HG02610 (cell line): ENCODE data around the gene RBM17.
"Not testable (repeated sequence)": the region's sequence is repeated elsewhere in the genome, so short reads cannot be mapped to it uniquely, and the experiment has no call there.

Source experiments
- ATAC-seq: cut with Tn5 transposase; IDR thresholded peaks from one replicate; pipeline ENCODE4 v1.9.1; 2021; ENCODE audit warnings: mild to moderate bottlenecking, moderate library complexity; ENCODE audit not compliant: unreplicated experiment

Gene RBM17

DNA sequence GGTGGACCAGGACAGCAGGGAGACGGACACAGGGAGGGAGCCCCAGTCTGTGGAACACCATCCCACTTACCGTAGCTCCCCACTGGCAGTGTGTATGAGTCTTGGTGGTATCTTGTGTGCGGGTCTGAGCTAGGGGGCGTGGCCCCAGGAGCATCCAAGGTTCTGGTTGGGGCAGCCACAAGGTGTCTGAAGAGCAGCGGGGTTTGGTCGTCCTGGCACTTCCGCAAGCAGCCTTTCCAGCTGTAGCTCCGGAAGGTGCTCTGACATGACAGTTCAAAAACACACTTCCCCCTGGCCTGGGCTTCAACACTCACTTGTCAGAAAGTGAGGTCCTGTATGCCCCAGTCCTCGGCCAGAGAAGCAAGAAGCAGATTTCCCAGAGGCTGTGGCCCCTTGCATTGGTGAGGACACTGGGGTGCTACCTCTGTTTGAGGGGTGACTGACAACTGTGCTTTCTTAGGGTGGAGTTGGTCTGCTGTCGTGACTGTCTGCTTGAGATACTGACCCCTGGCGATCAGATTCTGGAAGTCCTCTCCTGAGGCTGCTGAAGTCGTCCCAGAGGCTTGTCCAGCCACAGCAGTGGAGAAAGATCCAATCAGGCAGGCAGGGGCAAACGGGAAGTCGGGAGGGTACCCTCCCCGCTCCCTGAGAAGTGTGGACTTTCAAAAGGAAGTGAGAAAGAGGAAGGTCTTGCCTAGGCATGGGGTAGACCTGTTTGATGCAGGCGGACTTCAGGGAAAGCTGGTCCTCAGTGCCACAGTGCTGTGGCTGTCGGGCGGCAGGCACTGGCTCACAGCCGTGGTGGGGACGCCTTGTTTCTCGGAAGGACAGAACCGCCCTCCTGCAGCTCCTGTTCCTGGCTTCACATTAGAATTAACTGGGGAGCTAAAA, 62.5 kb downstream of the RBM17 start:
- ATAC-seq, result no peak

DNA sequence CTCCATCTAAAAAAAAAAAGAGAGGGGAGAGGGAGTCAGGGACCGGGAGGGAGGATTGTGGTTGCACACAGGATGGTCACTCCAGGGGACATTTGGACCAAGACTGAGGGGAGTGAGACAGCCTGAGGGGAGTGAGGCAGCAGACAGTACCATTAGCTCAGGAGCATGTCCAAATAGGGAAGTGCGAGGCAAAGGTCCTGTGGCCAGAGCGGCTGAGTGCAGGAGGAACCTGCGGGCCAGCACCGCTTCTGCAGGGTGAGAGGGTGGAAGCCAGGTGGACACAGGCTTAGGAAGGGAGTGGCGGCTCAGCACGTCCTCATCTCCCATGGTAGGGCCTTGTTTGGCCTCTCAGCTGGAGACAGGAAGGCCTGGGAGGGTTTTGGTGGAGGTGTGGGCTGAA, 65.0 kb downstream of the RBM17 start:
- ATAC-seq, result no peak

DNA sequence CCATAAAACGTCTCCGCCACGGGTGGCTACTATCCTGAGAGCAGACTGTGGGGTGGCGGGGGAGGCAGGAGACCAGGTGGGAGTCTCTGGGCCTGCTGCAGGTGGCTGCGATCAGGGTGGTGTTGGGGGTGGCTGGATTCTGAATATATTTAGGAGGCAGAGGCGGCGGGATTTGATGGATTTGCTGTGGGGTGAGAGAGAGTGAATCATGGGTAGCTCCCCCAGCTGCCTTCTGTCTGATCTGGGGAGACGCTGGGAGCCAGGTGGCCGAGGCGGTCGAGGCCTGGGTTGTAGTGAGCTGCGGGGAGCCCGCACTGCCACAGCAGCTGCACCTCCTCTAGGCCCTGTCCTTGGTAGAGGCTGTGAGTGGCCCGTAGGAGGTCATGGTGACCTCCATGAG, 65.7 kb downstream of the RBM17 start:
- ATAC-seq, result no peak

DNA sequence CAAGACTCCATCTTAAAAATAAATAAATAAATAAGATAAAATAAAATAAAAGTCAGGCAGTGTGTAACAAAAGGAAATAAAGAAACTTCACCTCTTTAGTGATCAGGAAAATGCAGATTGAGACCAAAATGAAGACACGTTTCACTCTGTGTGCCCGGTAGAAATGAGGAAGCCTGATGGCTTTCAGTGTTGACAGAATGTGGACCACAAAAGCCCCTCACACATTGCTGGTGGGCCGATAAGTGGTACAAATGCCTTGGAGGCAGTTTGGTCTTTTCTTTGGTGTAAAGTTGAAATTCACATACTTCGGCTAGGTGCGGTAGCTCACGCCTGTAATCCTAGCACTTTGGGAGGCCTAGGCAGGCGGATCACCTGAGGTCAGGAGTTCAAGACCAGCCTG, 69.4 kb downstream of the RBM17 start:
- no peak for ATAC-seq

DNA sequence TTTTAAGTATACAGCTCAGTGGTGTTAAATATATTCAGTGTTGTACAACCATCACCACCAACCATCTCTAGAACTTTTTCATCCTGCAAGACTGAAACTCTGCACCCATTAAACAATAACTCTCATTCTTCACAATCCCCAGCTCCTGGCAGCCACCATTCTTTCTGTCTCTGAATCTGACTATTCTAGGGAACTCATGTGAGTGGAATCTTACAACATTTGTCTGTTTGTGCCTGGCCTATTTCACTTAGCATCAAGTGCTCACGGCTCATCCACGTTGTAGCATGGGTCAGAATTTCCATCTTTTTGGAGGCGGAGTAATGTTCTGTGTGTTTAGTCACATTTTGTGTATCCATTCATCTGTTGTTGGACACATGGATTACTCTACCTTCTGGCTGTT, 73.1 kb downstream of the RBM17 start:
- ATAC-seq, result no peak

DNA sequence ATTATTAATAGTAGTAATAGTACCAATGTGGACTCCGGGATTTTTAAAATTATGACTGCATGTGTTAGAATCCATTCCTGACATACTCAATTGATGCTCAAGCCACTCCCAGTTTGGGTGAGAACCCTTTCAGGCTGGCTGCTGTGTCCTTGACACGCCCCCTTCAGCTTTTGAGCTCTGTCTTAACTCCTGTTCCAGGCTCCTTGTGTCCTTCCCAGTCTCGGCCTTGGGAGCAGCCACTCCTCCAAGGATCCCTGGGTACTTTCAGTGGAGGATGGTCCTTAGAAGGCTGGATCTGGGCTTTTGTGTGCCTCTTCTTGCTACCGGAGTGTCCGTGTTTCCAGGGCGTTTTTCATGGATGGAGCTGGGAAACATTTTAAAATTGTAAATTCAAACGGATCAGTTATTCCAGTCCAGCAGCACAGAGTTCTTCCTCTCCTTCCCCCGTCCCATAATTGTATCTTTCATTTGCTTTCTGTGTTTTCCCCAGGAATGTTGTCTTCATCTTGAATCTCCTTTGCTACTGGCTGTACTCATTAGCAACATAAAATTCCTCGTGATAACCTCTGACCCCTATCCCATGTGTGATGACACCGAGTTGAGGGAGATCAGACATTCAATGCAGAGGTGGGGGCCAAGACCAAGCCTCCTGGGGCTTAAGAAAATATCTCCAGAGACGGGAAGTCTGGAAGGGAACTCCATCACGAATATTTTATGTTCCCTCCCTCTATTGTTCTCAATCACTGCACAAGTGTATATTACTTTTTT, 73.9 kb downstream of the RBM17 start:
- no peak for ATAC-seq

DNA sequence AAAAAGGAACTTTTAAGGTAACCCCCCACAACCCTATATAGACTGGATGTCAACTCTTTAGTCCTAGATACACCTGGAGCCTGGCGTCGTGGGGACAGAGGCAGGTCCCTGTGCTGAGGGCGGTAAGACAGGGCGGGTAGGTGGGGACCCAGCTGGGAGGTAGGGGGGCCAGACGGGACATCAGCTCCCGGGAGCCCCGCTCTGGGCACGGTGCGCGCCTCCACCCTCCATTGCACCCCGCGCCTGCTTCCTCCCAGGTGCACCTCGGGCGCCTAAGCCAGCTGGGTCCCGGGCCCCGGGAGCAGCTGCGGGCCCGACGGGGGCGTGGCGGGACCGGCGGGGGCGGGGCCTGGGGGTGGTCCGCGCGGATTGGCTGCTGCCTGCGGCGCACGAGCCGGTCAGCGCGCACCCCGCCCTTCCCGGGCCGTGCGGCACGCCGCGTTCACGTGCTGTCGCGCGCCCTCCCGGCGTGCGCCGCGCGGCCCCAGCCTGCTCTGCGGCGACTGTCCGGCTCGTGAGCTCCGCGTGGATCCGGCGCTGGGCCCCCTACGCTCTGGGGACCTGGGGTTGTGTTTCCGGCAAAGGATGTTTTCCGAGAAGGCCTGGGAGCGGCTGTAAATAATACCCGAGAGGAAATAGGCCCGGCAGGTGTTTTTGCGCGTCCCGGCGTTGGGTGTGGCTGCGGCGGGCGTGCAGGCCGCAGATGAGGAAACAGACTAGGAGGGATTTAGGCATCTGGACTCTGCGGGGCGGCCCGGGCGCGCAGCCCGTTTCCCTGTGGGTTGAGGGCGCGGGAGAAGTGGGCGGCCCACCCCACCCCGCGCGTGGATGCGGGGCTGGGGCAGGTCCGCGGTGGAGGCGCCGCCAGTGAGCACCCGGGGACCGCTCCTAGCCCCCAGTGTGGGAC, 74.8 kb downstream of the RBM17 start:
- peak; percentile 97 for ATAC-seq

DNA sequence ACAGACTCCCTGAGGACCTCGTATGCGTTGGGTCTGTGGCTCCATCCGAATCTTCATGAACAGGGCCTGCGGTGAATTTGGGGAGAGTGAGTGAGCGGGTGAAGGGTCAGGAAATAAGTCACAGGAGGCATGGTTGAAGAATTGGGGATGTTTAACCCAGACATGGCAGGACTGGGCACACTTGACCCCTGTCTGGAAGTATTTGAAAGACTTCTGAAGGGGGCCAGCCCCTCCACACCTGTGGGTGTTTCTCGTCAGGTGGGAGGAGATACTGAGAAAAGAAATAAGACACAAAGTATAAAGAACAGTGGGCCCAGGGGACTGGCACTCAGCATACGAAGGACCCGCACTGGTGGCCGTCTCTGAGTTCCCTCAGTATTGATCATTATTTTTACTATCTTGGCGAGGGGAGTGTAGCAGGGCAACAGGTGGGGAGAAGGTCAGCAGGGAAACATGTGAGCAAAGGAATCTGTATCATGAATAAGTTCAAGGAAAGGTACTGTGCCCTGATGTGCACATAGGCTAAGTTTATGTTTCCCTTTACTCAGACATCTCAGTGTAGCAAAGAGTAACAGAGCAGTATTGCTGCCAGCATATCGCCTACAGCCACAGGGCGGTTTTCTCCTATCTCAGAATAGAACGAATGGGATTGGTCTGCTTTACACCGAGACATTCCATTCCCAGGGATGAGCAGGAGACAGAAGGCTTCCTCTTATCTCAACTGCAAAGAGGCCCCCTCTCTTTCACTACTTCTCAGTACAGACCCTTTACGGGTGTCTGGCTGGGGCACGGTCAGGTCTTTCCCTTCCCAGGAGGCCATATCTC, 75.6 kb downstream of the RBM17 start:
- no peak for ATAC-seq

DNA sequence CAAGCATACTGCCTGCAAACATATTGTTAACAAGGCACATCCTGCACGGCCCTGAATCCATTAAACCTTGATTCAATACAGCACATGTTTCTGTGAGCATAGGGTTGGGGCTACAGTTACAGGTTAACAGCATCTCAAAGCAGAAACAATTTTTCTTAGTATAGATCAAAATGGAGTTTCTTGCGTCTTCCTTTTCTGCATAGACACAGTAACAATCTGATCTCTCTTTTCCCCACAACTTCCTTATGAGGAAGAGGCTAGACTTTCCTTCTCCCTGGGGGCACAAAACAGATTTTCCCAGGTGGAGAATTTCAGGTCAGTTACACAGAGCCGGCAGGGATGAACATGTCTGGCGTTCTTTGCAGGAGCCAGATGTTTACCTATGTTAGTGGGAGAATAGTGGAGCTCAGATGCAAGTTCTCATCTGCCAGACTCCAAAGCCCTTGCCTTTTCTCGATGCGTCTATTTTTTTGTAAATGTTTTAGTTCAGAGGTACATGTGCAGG, 76.4 kb downstream of the RBM17 start:
- no peak for ATAC-seq

DNA sequence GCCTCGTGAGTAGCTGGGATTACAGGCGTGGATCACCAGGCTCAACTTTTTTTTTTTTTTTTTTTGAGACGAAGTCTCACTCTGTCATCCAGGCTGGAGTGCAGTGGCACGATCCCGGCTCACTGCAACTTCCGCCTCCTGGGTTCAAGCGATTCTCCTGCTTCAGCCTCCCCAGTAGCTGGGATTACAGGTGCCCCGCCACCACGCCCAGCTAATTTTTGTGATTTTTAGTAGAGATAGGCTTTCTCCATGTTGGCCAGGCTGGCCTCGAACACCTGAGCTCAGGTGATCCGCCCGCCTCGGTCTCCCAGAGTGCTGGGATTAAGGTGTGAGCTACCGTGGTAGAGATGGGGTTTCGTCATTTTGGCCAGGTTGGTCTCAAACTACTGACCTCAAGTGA, 77.1 kb downstream of the RBM17 start:
- ATAC-seq, result not testable (repeated sequence)
